H9 (cell line): ENCODE results near the gene CCR8. TPM values are rescaled to one million over a fixed set of nuclear protein-coding genes. Genes with fewer than 3 reads are reported as not detected.

ENCODE experiments used
- DNase-seq: peaks from one replicate; pipeline ENCODE4 v3.0.0-alpha.2; 2017
- H2AFZ ChIP-seq: one replicate; pipeline ENCODE4 v1.6.1; 2013; ENCODE audit warnings: mild to moderate bottlenecking, low read length, control low read depth, moderate library complexity
- H2AK5ac ChIP-seq: 2 replicates; pipeline ENCODE4 v1.6.1; 2013; ENCODE audit warnings: low read length, control low read depth, mixed read lengths; ENCODE audit not compliant: insufficient read length
- H2BK120ac ChIP-seq: one replicate; pipeline ENCODE4 v1.6.1; 2013; ENCODE audit warnings: low read depth, mild to moderate bottlenecking, low read length, control low read depth, inconsistent platforms; ENCODE audit not compliant: poor library complexity, severe bottlenecking
- H2BK12ac ChIP-seq: 2 replicates; pipeline ENCODE4 v1.6.1; 2013; ENCODE audit warnings: low read length, control low read depth, mixed read lengths, low read depth; ENCODE audit not compliant: insufficient read length
- H2BK15ac ChIP-seq: 2 replicates; pipeline ENCODE4 v1.6.1; 2013; ENCODE audit warnings: low read depth, low read length, control low read depth
- H2BK20ac ChIP-seq: one replicate; pipeline ENCODE4 v1.6.1; 2013; ENCODE audit warnings: low read depth, mild to moderate bottlenecking, low read length, control low read depth, inconsistent platforms; ENCODE audit not compliant: poor library complexity, severe bottlenecking
- H2BK5ac ChIP-seq: 2 replicates; pipeline ENCODE4 v1.6.1; 2013; ENCODE audit warnings: low read length, control low read depth, mixed read lengths; ENCODE audit not compliant: insufficient read length
- H3K14ac ChIP-seq: 2 replicates; pipeline ENCODE4 v1.6.1; 2013; ENCODE audit warnings: low read length, control low read depth; ENCODE audit not compliant: insufficient read depth
- H3K18ac ChIP-seq: 2 replicates; pipeline ENCODE4 v1.6.1; 2013; ENCODE audit warnings: low read depth, mild to moderate bottlenecking, mixed read lengths, low read length, control low read depth; ENCODE audit not compliant: insufficient read length
- H3K23ac ChIP-seq: 2 replicates; pipeline ENCODE4 v1.6.1; 2013; ENCODE audit warnings: low read length, control low read depth, mixed read lengths, low read depth; ENCODE audit not compliant: insufficient read length
- H3K23me2 ChIP-seq: 2 replicates; pipeline ENCODE4 v1.6.1; 2013; ENCODE audit warnings: low read depth, mild to moderate bottlenecking, mixed read lengths, low read length, control low read depth; ENCODE audit not compliant: insufficient read length, poor library complexity, severe bottlenecking
- H3K27ac ChIP-seq: 2 replicates; pipeline ENCODE4 v1.5.1; 2013; ENCODE audit warnings: low read length, control low read depth, mixed read lengths, low read depth; ENCODE audit not compliant: insufficient read length
- H3K27me3 ChIP-seq: 2 replicates; pipeline ENCODE4 v1.6.1; 2013; ENCODE audit warnings: low read length, control low read depth, inconsistent platforms; ENCODE audit not compliant: insufficient read depth
- H3K4ac ChIP-seq: 2 replicates; pipeline ENCODE4 v1.6.1; 2013; ENCODE audit warnings: low read depth, mild to moderate bottlenecking, control low read depth, inconsistent platforms, low read length, moderate library complexity
- H3K4me1 ChIP-seq: 2 replicates; pipeline ENCODE4 v1.6.1; 2013; ENCODE audit warnings: low read length, control low read depth, inconsistent platforms; ENCODE audit not compliant: insufficient read depth
- H3K4me2 ChIP-seq: 2 replicates; pipeline ENCODE4 v1.6.1; 2013; ENCODE audit warnings: low read length, control low read depth, mixed read lengths; ENCODE audit not compliant: insufficient read length, insufficient read depth
- H3K56ac ChIP-seq: 2 replicates; pipeline ENCODE4 v1.6.1; 2013; ENCODE audit warnings: low read depth, mild to moderate bottlenecking, mixed read lengths, low read length, control low read depth; ENCODE audit not compliant: insufficient read length
- H3K79me1 ChIP-seq: 2 replicates; pipeline ENCODE4 v1.6.1; 2013; ENCODE audit warnings: low read depth, mild to moderate bottlenecking, moderate library complexity, low read length, control low read depth, inconsistent platforms; ENCODE audit not compliant: insufficient read depth, poor library complexity, severe bottlenecking
- H3K79me2 ChIP-seq: 2 replicates; pipeline ENCODE4 v1.6.1; 2013; ENCODE audit warnings: low read length, control low read depth, inconsistent platforms; ENCODE audit not compliant: insufficient read depth
- H3K9ac ChIP-seq: 2 replicates; pipeline ENCODE4 v1.6.1; 2013; ENCODE audit warnings: low read length, control low read depth, mixed read lengths; ENCODE audit not compliant: insufficient read length; ENCODE audit errors: extremely low read depth
- H3K9me3 ChIP-seq: one replicate; pipeline ENCODE4 v1.6.1; 2013; ENCODE audit warnings: low read depth, low read length, inconsistent platforms; ENCODE audit not compliant: control insufficient read depth
- H3T11ph ChIP-seq: one replicate; pipeline ENCODE4 v1.6.1; 2013; ENCODE audit warnings: mild to moderate bottlenecking, low read length, control low read depth, inconsistent platforms
- H4K20me1 ChIP-seq: one replicate; pipeline ENCODE4 v1.6.1; 2013; ENCODE audit not compliant: control insufficient read depth, insufficient read length, insufficient read depth
- H4K5ac ChIP-seq: 2 replicates; pipeline ENCODE4 v1.6.1; 2013; ENCODE audit warnings: low read depth, mild to moderate bottlenecking, mixed read lengths, low read length, control low read depth; ENCODE audit not compliant: insufficient read length
- H4K8ac ChIP-seq: replicated peaks from 2 replicates; pipeline ENCODE4 v1.6.1; 2013; ENCODE audit warnings: low read length, control low read depth, mixed read lengths, low read depth; ENCODE audit not compliant: insufficient read length
- H4K91ac ChIP-seq: 2 replicates; pipeline ENCODE4 v1.6.1; 2013; ENCODE audit warnings: low read depth, mild to moderate bottlenecking, moderate library complexity, mixed read lengths, low read length, control low read depth; ENCODE audit not compliant: insufficient read length
- H3K27ac Mint-ChIP-seq, 3 experiments: 2 replicates in 2 of 3; 3 replicates in 1 of 3; pipeline ENCODE4 v1.8.0; 2020 to 2021; ENCODE audit warnings: mixed read lengths in 3 of 3, mild to moderate bottlenecking in 1 of 3, moderate library complexity in 1 of 3
- H3K27me3 Mint-ChIP-seq: 2 replicates; pipeline ENCODE4 v1.8.0; 2021; ENCODE audit warnings: low read depth, mild to moderate bottlenecking, moderate library complexity, mixed read lengths
- H3K36me3 Mint-ChIP-seq, 3 experiments: 2 replicates in 2 of 3; 3 replicates in 1 of 3; pipeline ENCODE4 v1.8.0; 2020 to 2021; ENCODE audit warnings: low read depth in 3 of 3, mixed read lengths in 3 of 3; ENCODE audit not compliant: insufficient read depth in 1 of 3
- H3K4me1 Mint-ChIP-seq, 2 experiments: 2 replicates each; pipeline ENCODE4 v1.8.0; 2020; ENCODE audit warnings: mixed read lengths in 2 of 2
- H3K4me3 Mint-ChIP-seq, 2 experiments: 2 replicates in 1 of 2; 3 replicates in 1 of 2; pipeline ENCODE4 v1.8.0; 2020 to 2021; ENCODE audit warnings: mild to moderate bottlenecking in 2 of 2, mixed read lengths in 2 of 2, moderate library complexity in 1 of 2
- H3K9me3 Mint-ChIP-seq, 2 experiments: 2 replicates in 1 of 2; 3 replicates in 1 of 2; pipeline ENCODE4 v1.8.0; 2020; ENCODE audit warnings: mild to moderate bottlenecking in 2 of 2, mixed read lengths in 2 of 2, moderate library complexity in 1 of 2
- WGBS: extraction: QIAGEN DNeasy Blood & Tissue Kit; methylation state at CpG from one replicate; pipeline ENCODE4 v1.1.7; 2013; ENCODE audit warnings: missing lambda C conversion rate, low lambda C conversion rate, mixed read lengths; ENCODE audit not compliant: insufficient read length; ENCODE audit errors: extremely low coverage; 5-methylcytosine and 5-hydroxymethylcytosine counted together
- total RNA-seq: library from RNA; stranded (reverse); gene quantifications from 2 replicates; pipeline ENCODE4 v1.2.1, GENCODE V29; 2021
- TF ChIP-seq, protein P1 (sequence below): fragments of 200-600 bp; sonication (generic); conservative IDR thresholded peaks from 3 replicates; pipeline ENCODE4 v1.8.0; 2021; ENCODE audit warnings: antibody characterized with exemption, mild to moderate bottlenecking

CCR8 gene
- total RNA-seq, 1 experiment from 2014 or later, result 0.31 TPM

GRCh38 chr3:39378088-39378487, 48.6 kb downstream of the CCR8 start:
- no peak overlapping the region for H3K9ac ChIP-seq
- peaks cover under 1% of the 10 kb centered on the region for H3K23me2 ChIP-seq
- DNase-seq, result peak; percentile 82
- H3K4ac ChIP-seq, result no peak overlapping the region
- no peak overlapping the region for H2BK20ac ChIP-seq
- no peak overlapping the region for H2AFZ ChIP-seq
- H2BK5ac ChIP-seq, result no peak overlapping the region
- no peak overlapping the region for H3K4me2 ChIP-seq
- H3K56ac ChIP-seq, result no peak overlapping the region
- no peak overlapping the region for H3K23ac ChIP-seq
- H3K27ac ChIP-seq, result no peak overlapping the region
- no peak overlapping the region for H2BK12ac ChIP-seq
- no peak overlapping the region for H4K8ac ChIP-seq
- H2BK120ac ChIP-seq, result no peak overlapping the region
- TF ChIP-seq, protein P1, sequence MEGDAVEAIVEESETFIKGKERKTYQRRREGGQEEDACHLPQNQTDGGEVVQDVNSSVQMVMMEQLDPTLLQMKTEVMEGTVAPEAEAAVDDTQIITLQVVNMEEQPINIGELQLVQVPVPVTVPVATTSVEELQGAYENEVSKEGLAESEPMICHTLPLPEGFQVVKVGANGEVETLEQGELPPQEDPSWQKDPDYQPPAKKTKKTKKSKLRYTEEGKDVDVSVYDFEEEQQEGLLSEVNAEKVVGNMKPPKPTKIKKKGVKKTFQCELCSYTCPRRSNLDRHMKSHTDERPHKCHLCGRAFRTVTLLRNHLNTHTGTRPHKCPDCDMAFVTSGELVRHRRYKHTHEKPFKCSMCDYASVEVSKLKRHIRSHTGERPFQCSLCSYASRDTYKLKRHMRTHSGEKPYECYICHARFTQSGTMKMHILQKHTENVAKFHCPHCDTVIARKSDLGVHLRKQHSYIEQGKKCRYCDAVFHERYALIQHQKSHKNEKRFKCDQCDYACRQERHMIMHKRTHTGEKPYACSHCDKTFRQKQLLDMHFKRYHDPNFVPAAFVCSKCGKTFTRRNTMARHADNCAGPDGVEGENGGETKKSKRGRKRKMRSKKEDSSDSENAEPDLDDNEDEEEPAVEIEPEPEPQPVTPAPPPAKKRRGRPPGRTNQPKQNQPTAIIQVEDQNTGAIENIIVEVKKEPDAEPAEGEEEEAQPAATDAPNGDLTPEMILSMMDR, result peak; percentile 87
- no peaks in the 10 kb centered on the region for H3K79me1 ChIP-seq
- Mint-ChIP-seq H3K27ac (no peak overlapping the region), H3K27me3 (no peaks in the 10 kb centered on the region), H3K4me1 (peaks cover 32 to 34% of the 10 kb centered on the region in 2 experiments), H3K36me3 (peaks cover under 1 to 10% (median 2%) of the 10 kb centered on the region in 3 experiments; a peak in 6 of 7 replicates), H3K9me3 (peaks cover 1 to 6% of the 10 kb centered on the region in 2 experiments), H3K4me3 (no peak overlapping the region)
- H3K79me2 ChIP-seq, result no peaks in the 10 kb centered on the region
- no peak overlapping the region for H2BK15ac ChIP-seq
- H3K9me3 ChIP-seq, result no peaks in the 10 kb centered on the region
- no peaks in the 10 kb centered on the region for H3K27me3 ChIP-seq
- H4K5ac ChIP-seq, result no peak overlapping the region
- no peak overlapping the region for H3T11ph ChIP-seq
- no peak overlapping the region for H3K18ac ChIP-seq
- H3K4me1 ChIP-seq, result peaks cover 8% of the 10 kb centered on the region
- no peak overlapping the region for H3K14ac ChIP-seq
- H2AK5ac ChIP-seq, result no peak overlapping the region
- no peak overlapping the region for H4K91ac ChIP-seq
- no peaks in the 10 kb centered on the region for H4K20me1 ChIP-seq
- no CpG with 5 or more reads among the region's 4 CpGs for WGBS
